OCI-LY3 (cell line): ENCODE results near the gene JAKMIP1.

Experiments used
- H2AFZ ChIP-seq: fragments of 200-600, 300-600 bp; shearing (Covaris generic); 2 replicates; pipeline ENCODE4 v1.6.0; 2014; ENCODE audit warnings: antibody characterized with exemption, low read depth, low read length
- H3K27ac ChIP-seq: fragments of 200-600, 300-600 bp; sonication (generic); 2 replicates; pipeline ENCODE4 v1.5.1; 2014; ENCODE audit warnings: mild to moderate bottlenecking, low read length, moderate library complexity, mixed read lengths
- H3K27me3 ChIP-seq: fragments of 200-600, 300-600 bp; sonication (generic); 2 replicates; pipeline ENCODE4 v1.6.1; 2014; ENCODE audit warnings: low read depth, low read length, mixed read lengths
- H3K36me3 ChIP-seq: fragments of 200-600, 300-600 bp; sonication (generic); replicated peaks from 2 replicates; pipeline ENCODE3; 2014; ENCODE audit warnings: low read depth, low read length, mixed read lengths
- H3K4me1 ChIP-seq: fragments of 300-600, 200-600 bp; sonication (generic); 2 replicates; pipeline ENCODE4 v1.6.1; 2014; ENCODE audit warnings: low read length, mixed read lengths
- H3K4me2 ChIP-seq: fragments of 200-600, 300-600 bp; sonication (generic); 2 replicates; pipeline ENCODE4 v1.6.1; 2014; ENCODE audit warnings: low read length, mixed read lengths
- H3K4me3 ChIP-seq: fragments of 300-600, 200-600 bp; sonication (generic); 2 replicates; pipeline ENCODE4 v1.5.1; 2014; ENCODE audit warnings: antibody characterized with exemption, mild to moderate bottlenecking, low read length, moderate library complexity
- H3K79me2 ChIP-seq: fragments of 300-600, 200-600 bp; shearing (Covaris generic); 2 replicates; pipeline ENCODE4 v1.6.1; 2014; ENCODE audit warnings: mild to moderate bottlenecking, low read length, mixed read lengths
- H3K9ac ChIP-seq: fragments of 300-600, 200-600 bp; shearing (Covaris generic); 2 replicates; pipeline ENCODE4 v1.6.0; 2014; ENCODE audit warnings: mild to moderate bottlenecking, low read length, moderate library complexity
- H3K9me3 ChIP-seq: fragments of 200-600, 300-600 bp; shearing (Covaris generic); 2 replicates; pipeline ENCODE4 v1.6.1; 2014; ENCODE audit warnings: low read length, mixed read lengths; ENCODE audit not compliant: insufficient read depth
- H4K20me1 ChIP-seq: fragments of 200-600, 300-600 bp; sonication (generic); 2 replicates; pipeline ENCODE4 v1.6.1; 2016; ENCODE audit warnings: low read length, mixed read lengths; ENCODE audit not compliant: insufficient read depth
- EZH2phosphoT487 ChIP-seq: fragments of 200-600 bp; shearing (Covaris generic); IDR thresholded peaks from 2 replicates; pipeline ENCODE4 v1.6.1; 2018; ENCODE audit warnings: antibody characterized with exemption, mixed run types, low read depth
- TF ChIP-seq, protein P1 (sequence below): fragments of 200-600, 300-600 bp; sonication (generic); IDR thresholded peaks from 2 replicates; pipeline ENCODE4 v1.5.1; 2014; ENCODE audit warnings: antibody characterized with exemption, low read length, low read depth

JAKMIP1 gene

DNA sequence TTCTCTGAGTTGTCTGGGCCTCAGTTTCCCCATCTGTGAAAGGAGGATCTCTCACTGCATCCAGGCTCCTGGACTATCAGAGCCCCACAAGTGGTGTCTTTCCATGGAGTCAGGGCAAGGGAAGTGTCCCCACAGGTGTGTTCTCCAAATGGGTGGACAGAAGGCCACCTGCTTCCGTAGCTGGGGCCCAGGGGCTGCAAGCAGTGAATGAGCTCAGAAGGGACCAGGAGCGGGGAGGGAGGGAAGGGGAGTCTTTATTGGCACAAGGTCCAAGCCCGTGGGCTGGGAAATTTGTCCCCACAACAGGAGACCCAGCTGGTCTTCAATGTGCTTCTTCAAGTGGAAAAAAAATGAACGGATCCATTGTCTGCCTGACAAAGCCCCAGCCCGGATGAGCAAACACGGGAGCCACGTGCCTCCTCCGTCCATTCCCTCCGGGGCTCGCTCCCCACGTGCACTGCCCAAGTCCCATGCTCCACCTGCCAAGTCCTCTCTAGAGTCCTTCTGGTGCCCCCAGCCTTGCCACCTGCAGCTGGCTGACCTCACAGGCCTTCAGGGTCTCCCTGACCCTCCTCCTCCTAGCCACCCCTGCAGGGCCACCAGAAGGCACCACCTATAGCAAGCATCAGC, 72.0 kb downstream of the JAKMIP1 start:
- H3K9me3 ChIP-seq, result no peaks in the 10 kb centered on the region
- no peaks in the 10 kb centered on the region for H3K27me3 ChIP-seq
- H3K4me1 ChIP-seq, result no peaks in the 10 kb centered on the region
- H4K20me1 ChIP-seq, result no peaks in the 10 kb centered on the region
- H3K36me3 ChIP-seq, result no peaks in the 10 kb centered on the region
- no peak overlapping the region for H3K9ac ChIP-seq
- TF ChIP-seq EZH2phosphoT487, result no peak
- TF ChIP-seq, protein P1, sequence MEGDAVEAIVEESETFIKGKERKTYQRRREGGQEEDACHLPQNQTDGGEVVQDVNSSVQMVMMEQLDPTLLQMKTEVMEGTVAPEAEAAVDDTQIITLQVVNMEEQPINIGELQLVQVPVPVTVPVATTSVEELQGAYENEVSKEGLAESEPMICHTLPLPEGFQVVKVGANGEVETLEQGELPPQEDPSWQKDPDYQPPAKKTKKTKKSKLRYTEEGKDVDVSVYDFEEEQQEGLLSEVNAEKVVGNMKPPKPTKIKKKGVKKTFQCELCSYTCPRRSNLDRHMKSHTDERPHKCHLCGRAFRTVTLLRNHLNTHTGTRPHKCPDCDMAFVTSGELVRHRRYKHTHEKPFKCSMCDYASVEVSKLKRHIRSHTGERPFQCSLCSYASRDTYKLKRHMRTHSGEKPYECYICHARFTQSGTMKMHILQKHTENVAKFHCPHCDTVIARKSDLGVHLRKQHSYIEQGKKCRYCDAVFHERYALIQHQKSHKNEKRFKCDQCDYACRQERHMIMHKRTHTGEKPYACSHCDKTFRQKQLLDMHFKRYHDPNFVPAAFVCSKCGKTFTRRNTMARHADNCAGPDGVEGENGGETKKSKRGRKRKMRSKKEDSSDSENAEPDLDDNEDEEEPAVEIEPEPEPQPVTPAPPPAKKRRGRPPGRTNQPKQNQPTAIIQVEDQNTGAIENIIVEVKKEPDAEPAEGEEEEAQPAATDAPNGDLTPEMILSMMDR, result no peak
- no peak overlapping the region for H3K4me3 ChIP-seq
- no peak overlapping the region for H3K27ac ChIP-seq
- H2AFZ ChIP-seq, result no peak overlapping the region
- no peaks in the 10 kb centered on the region for H3K79me2 ChIP-seq
- no peak overlapping the region for H3K4me2 ChIP-seq

DNA sequence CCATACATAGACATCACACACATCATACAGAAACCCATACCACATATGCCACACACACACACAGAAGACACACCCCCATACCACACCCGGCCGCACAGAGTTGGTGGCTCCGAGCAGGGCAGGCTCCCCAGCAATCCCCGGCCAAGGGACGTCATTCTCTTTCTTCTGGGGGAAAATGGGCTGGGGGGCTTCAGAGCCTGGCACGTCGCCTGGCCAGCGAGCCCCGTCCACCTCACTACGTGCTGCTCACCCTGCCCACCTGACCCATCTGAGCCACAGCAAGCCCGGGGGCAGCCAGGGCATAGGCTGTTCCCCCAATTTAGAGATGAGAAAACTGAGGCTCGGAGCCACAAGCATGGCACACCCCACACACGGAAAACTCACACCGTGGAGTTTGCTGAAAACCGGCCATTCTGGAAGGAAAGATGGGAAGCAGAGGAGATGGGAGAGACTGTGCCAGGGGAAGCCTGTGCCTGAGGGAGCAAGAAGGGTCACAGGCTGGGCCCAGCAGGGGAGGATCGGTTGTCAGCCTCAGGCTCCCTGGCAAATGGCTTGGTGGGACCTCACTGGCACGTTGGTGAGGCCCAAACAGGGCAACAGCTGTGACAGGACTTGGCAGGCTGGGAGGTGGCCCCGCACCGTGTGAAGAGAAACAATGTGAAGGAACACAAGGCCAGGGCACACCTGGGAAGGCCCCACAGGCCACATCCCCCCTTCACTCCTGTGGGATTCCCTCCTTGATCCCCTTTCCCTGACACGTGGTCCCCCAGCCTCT, 73.2 kb downstream of the JAKMIP1 start:
- H3K36me3 ChIP-seq, result no peaks in the 10 kb centered on the region
- H3K9me3 ChIP-seq, result no peaks in the 10 kb centered on the region

DNA sequence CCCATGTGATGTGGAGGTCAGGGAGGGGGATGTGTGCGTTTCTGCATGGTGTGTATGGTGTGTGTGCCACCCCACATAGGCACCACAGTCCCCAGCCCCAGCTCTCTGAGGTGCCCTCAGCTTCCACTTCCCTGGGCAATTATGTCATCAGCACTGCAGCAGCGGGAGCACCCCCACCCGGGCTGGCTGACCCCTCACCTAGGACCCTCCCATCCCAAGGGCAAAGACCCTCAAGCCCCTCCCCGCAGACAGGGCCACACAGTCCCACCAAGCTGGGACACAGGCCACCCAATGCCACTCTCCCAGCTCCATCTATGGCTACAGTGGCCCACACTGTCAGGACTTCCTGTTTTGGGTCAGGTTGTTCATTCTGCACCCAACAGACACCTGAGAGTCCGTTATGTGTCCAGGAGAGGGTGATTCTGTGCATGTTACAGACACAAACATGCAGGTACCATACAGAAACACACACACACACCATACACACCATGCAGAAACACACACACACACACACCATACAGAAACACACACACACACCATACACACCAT, 75.2 kb downstream of the JAKMIP1 start:
- Histone ChIP-seq H3K4me2 (no peak overlapping the region), H3K9ac (no peak overlapping the region), H3K36me3 (no peaks in the 10 kb centered on the region), H3K4me1 (no peaks in the 10 kb centered on the region), H3K9me3 (no peaks in the 10 kb centered on the region), H3K27ac (no peak overlapping the region), H4K20me1 (no peaks in the 10 kb centered on the region), H2AFZ (no peak overlapping the region), H3K79me2 (no peaks in the 10 kb centered on the region), H3K4me3 (no peak overlapping the region), H3K27me3 (no peaks in the 10 kb centered on the region)
- no peak for TF ChIP-seq EZH2phosphoT487
- TF ChIP-seq, protein P1, result no peak

More for the DNA sequence above, 73.2 kb downstream of the JAKMIP1 start:
- no peaks in the 10 kb centered on the region for H3K4me1 ChIP-seq
- H3K79me2 ChIP-seq, result no peaks in the 10 kb centered on the region
- no peaks in the 10 kb centered on the region for H4K20me1 ChIP-seq
- no peaks in the 10 kb centered on the region for H3K27me3 ChIP-seq
- no peak overlapping the region for H3K4me2 ChIP-seq
- H3K9ac ChIP-seq, result no peak overlapping the region
- H3K27ac ChIP-seq, result no peak overlapping the region
- H3K4me3 ChIP-seq, result no peak overlapping the region
- H2AFZ ChIP-seq, result no peak overlapping the region
- TF ChIP-seq, protein P1, result no peak
- no peak for TF ChIP-seq EZH2phosphoT487

DNA sequence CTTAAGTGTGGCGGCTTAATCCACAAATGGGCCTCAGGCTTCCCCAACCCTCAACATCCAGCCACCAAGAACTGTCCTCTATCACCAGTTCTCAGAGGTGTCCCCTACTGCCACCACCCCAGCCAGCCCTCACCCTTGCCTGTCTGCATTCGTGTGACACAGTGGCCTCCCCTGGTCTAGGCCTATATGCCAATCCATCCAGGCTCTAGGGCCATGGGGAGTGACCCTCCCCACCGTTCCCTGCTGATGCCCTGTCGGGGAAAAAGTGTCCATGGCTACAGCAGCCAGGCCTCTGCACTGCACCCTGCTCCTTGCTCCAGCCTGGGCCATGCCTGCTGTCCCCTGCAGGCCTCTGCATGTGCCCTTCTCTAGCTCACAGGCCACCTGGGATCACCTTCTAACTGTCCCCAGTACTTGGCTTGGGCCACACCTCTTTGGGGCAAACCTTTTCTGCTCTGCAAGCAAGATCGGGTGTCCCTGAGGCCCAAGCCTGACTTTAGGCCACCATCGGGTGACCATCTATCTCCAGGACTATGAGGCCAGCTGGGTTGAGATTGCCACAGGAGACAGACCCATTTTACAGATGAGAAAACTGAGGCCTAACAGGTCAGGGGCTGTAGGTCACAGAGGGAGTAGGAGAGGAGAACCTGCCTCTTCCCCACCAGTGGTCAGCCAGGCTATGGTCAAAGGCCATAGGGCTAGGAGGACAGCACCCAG, 75.8 kb downstream of the JAKMIP1 start:
- no peak for TF ChIP-seq EZH2phosphoT487
- TF ChIP-seq, protein P1, result no peak
- H3K79me2 ChIP-seq, result no peaks in the 10 kb centered on the region
- H4K20me1 ChIP-seq, result no peaks in the 10 kb centered on the region
- H3K27ac ChIP-seq, result no peak overlapping the region
- H3K4me1 ChIP-seq, result no peaks in the 10 kb centered on the region
- no peak overlapping the region for H3K4me2 ChIP-seq
- no peak overlapping the region for H3K9ac ChIP-seq
- H3K4me3 ChIP-seq, result no peak overlapping the region
- no peaks in the 10 kb centered on the region for H3K36me3 ChIP-seq
- H3K27me3 ChIP-seq, result no peaks in the 10 kb centered on the region
- H2AFZ ChIP-seq, result no peak overlapping the region
- no peaks in the 10 kb centered on the region for H3K9me3 ChIP-seq
